GM12864 (cell line): ENCODE results near the gene GHRL.

Source experiments
- DNase-seq: peaks from one replicate; pipeline ENCODE4 v3.0.0-alpha.2; 2011; ENCODE audit warnings: low read depth
- H3K4me3 ChIP-seq: 2 replicates; pipeline ENCODE4 v1.5.1; 2011; ENCODE audit warnings: mild to moderate bottlenecking, low read depth, low read length, control low read depth
- TF ChIP-seq, protein P1 (sequence below): IDR thresholded peaks from 2 replicates; pipeline ENCODE4 v1.5.1; 2011; ENCODE audit warnings: low read depth, mild to moderate bottlenecking, moderate library complexity, low read length, control low read depth, inconsistent platforms; ENCODE audit errors: missing control alignments

Gene GHRL

GRCh38 chr3:10286133-10286524 lies 6.6 kb downstream of the GHRL start:
- no peak overlapping the region for H3K4me3 ChIP-seq
- no peak for DNase-seq
- TF ChIP-seq, protein P1, sequence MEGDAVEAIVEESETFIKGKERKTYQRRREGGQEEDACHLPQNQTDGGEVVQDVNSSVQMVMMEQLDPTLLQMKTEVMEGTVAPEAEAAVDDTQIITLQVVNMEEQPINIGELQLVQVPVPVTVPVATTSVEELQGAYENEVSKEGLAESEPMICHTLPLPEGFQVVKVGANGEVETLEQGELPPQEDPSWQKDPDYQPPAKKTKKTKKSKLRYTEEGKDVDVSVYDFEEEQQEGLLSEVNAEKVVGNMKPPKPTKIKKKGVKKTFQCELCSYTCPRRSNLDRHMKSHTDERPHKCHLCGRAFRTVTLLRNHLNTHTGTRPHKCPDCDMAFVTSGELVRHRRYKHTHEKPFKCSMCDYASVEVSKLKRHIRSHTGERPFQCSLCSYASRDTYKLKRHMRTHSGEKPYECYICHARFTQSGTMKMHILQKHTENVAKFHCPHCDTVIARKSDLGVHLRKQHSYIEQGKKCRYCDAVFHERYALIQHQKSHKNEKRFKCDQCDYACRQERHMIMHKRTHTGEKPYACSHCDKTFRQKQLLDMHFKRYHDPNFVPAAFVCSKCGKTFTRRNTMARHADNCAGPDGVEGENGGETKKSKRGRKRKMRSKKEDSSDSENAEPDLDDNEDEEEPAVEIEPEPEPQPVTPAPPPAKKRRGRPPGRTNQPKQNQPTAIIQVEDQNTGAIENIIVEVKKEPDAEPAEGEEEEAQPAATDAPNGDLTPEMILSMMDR = no peak

DNA sequence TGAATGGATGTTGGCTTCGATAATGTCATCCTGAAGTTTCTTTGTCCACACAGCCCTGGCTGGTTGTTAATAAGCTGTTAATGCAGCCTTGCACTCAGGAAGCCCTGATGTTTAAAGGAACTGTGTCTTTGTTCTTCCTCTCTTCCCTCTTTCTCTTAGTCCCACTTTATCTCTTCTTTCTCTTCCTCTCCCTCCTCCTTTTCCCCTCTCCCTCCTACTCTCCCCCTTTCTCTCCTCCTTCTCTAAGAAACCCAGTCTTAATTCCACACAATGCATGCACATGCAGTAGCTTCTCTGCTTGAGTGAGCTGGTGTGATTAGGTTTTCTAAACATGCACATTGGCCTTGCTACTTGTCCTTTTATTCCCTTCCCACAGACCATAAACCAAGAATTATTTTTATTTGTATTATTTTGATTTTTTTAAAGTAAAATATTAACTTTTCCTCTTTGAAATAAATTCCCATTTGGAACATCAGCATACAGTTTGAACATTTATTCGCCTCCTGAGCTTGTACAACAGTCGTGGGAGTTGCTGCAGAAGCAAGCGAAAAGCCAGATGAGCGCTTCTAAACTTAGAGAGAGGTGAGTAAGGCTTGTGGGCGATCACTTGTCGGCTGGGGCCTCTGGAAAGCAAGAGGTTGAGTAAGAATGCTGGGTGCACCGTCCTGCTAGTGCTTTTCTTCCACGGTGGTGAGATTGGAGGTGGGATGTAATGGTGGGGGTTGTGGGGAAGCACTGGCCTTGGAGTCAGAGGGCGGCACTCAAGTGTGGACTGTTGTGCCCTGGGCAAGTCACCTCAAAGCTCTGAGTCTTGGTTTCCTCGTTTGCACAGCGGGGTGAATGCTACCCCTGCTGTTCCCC lies 7.2 kb downstream of the GHRL start:
- TF ChIP-seq, protein P1 = no peak
- DNase-seq = no peak
- H3K4me3 ChIP-seq = no peak overlapping the region

DNA sequence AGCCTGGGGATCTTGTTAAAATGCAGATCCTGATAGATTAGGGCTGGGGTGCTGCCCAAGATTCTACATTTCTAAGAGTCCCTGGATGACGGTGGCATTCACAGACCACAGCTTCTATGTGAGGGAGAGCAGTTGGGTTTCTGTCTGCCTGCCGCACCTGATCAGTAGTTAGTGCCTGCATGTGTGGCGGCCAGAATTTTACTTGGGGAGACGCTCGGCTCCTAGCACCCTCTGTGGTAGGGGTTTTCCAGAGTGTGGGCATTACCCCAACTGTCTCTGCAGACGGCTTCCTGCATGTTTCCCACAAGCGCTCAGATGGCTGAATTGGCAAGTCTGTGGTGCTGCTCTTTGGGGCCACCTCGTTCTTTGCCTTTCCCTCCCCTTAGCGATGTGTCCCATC lies 8.3 kb downstream of the GHRL start:
- DNase-seq = no peak
- no peak overlapping the region for H3K4me3 ChIP-seq
- TF ChIP-seq, protein P1 = no peak

DNA sequence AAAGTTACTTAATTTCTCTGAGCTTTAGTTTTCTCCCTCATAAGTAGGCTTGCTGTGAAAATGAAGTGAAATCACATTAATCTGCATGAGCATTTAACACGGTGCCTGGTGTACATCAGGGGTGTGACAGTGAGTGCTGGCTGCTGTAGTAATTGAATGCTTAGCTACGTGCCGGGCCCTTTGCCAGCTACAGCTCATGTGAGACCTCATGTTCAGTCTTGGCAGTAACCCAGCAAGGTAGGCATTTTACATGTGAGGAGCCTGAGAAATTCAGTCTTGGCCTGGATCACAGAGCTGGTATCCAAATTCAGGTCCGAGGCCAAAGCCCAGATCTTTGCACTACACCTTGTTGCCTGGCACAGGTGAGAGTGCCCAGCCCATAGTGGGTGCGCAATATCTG lies 9.1 kb downstream of the GHRL start:
- TF ChIP-seq, protein P1 = no peak
- no peak for DNase-seq
- H3K4me3 ChIP-seq = no peak overlapping the region

GRCh38 chr3:10281951-10282350 lies 10.8 kb downstream of the GHRL start:
- H3K4me3 ChIP-seq = no peak overlapping the region
- TF ChIP-seq, protein P1 = no peak
- DNase-seq = no peak

GRCh38 chr3:10280571-10280970 lies 12.2 kb downstream of the GHRL start:
- TF ChIP-seq, protein P1 = no peak
- DNase-seq = no peak
- H3K4me3 ChIP-seq = no peak overlapping the region

GRCh38 chr3:10280177-10280529 lies 12.6 kb downstream of the GHRL start:
- no peak overlapping the region for H3K4me3 ChIP-seq
- no peak for DNase-seq
- TF ChIP-seq, protein P1 = no peak
